NCI-H526 treated with DMSO at 0.1 percent for 48 hours (cell line): ENCODE results near the gene HACD2.

ENCODE experiments used
- DNase-seq: peaks from one replicate; lab custom pipeline; 2025; lab: John Stamatoyannopoulos, UW

HACD2 gene

DNA sequence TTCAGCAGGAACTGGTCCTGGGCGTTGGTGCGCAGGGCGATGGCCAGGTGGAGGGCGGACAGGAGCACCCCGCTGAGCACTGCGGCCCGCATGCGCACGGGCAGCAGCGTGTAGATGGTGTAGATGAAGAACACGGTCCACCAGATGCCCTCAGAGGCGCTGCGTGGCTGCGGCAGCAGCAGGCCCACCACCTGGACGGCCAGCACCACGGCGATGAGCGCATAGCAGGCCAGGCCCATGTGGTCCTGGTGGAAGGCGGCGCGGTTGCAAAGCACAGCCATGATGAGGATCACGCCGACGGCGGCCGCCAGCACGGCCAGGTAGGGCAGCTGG lies 137.5 kb downstream of the HACD2 start:
- DNase-seq = no peak

- DNase-seq = no peak
These were observed 138.2 kb downstream of the HACD2 start for GRCh38 chr3:123446610-123447109.

DNA sequence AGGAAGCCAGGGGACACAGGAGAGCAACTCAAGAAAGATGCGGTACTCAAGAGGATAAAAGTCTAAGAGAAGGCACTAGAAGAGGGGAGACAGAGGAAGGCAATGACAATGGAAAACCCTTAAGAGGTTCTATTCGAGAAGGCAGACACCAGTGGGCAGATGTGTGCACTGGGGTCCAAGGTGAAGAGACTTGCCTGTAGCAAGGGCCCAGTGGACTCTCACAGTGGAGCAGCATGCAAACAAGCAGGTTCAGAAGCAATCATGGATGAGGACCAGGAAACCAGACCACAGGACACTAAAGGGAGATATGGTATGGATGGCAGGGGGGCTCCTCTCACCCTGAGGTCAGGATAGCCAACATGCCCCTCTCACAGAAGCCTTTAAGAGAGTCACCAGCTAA lies 138.6 kb downstream of the HACD2 start:
- DNase-seq = no peak

DNA sequence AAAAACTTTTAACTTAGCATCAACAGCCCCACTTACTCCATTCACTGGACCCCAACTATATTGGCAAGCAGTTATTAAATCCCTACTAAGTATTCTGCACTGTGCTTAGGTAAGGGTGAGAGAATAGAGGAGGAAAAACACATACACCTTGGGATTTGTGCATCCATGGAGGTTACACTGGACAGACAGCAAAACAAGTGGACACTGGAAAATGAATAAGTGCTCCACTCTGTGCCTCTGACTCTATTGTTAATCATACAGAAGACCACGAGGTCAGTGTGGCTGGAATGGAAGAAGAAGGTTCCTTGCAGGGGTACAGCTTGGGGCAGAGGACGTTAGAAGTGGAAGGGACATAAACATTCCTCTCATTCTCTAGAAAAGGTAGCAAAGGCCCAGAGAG lies 139.2 kb downstream of the HACD2 start:
- DNase-seq = no peak

DNA sequence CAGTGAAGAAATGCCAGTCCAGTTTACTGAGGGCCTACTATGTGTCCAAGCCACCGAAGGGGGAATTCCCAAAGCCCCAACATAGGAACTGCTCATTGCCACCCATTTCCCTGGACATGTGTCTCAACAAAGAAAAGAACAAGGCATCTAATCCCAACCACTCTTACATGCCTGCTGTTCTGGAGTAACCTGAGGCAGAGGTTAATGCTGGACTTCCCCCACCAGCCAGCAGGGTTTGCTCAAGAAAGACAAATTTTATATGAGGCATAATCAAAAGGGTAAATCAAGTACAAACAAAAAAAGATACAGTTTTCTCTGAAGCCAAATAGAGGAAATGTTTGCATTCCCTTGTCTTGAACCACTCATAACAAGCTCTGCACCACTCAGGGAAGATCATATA lies 140.1 kb downstream of the HACD2 start:
- no peak for DNase-seq

DNA sequence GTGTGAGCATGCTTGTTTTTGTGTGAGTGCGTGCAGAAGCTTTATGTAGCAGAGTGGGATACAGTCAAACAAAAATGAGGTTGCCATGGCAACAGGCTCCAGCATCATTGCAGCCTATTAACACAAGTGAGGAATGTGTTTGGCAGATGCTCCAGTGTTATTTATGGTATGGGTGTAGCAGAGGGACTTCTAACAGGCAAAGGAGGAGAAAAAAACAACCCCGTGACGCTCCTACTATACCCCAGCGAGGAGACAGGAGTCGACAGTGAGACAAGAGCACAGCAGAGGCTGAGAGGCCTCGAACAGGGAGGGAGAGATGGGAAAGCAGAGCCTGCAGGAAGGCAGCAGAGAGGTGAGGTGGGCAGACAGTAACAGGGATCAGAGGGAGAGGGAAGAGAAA lies 140.8 kb downstream of the HACD2 start:
- DNase-seq = no peak

GRCh38 chr3:123442908-123443307 lies 141.9 kb downstream of the HACD2 start:
- no peak for DNase-seq

DNA sequence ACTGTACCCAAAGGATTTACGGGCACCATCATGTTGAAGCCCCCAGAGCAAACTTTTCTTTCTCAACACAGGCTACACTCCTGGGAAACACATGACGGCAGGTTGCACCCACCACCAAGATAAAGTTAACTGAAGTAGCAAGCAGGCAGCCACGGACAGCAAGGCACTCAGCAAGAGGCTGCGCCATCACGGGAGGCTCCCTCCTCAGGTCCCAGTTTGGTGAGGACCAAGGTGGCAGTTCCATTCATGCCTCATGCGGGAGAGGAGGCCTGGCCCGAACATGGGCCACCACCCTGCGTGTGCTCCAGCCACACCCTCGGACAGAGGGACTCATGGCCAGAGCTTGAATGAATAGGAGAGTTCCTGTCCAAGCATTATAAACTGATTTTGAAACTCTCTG lies 142.7 kb downstream of the HACD2 start:
- DNase-seq = no peak
